GM19351 (cell line): ENCODE results near the gene C4A.
"Not testable (repeated sequence)": the region's sequence is repeated elsewhere in the genome, so short reads cannot be mapped to it uniquely, and the experiment has no call there.

Source experiments
- ATAC-seq: cut with Tn5 transposase; IDR thresholded peaks from one replicate; pipeline ENCODE4 v1.9.1; 2021; ENCODE audit warnings: mild to moderate bottlenecking, moderate library complexity; ENCODE audit not compliant: unreplicated experiment

Gene C4A

DNA sequence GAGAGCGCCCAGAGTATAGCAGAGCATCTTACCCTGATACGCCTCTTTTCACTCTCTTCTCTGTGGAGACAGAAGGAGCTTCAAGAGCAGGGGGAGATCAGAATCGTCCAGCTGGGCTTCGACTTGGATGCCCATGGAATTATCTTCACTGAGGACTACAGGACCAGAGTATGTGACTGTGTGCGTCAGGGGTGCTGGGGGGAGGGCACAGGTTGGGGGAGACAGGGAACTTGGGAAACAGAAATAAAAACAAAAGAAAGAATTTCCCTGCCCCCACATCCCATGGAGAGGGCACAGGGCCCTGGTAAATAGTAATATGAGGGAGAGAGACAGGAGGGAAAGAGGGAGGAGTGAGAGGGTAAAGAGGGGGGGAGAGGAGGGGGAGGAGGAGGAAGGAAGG, 3.0 kb upstream of the C4A start:
- no peak for ATAC-seq

DNA sequence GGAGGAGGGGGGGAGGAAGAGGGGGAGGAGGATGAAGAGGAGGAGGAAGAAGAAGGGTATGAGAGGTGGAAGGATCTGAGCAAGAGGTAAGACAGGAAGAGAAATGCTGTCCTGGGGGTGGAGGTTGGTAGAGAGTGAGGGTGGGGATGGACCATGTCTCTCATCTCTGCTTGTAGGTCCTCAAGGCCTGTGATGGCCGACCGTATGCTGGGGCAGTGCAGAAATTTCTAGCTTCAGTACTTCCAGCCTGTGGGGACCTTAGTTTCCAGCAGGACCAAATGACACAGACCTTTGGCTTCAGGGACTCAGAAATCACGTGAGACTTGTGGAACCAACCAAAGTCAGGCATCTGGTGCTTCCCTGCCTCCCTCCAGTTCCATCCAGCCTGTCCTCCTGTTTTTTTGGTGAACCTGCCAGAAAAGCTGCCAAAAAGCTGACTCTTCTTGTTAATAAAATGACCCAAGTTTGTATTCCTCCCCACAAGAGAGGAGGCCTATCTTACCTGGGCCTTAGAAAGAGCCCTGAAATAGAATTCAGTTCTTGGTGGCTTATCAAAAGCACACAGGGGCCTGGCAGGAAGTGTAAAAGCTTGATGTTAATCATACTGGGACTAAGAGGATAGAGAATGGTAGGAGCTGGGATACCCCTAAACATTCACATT, 2.5 kb upstream of the C4A start:
- no peak for ATAC-seq

DNA sequence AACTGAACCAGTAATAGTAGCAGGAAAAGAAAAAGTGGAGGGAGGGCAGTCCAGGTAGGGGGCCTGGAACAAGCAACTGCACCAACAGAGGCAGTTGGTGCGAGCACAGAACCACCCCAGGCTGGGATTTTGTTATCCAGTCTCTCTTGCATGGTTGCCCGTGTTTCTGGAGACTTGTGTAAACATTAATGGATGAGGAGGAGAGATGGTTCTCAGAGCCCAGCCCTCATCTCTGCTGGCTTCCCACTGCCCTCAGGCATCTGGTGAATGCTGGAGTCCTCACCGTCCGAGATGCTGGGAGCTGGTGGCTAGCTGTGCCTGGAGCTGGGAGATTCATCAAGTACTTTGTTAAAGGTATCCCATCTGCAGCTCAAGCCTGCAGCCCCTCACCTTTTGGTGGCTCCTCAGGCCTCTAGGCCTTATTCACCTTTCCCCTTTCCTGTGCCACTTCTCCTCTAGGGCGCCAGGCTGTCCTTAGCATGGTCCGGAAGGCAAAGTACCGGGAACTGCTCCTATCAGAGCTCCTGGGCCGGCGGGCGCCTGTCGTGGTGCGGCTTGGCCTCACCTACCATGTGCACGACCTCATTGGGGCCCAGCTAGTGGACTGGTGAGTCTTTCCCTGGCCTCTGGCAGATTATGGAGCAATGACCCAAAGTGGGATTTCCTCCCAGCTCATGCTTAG, 1.5 kb upstream of the C4A start:
- ATAC-seq = not testable (repeated sequence)

DNA sequence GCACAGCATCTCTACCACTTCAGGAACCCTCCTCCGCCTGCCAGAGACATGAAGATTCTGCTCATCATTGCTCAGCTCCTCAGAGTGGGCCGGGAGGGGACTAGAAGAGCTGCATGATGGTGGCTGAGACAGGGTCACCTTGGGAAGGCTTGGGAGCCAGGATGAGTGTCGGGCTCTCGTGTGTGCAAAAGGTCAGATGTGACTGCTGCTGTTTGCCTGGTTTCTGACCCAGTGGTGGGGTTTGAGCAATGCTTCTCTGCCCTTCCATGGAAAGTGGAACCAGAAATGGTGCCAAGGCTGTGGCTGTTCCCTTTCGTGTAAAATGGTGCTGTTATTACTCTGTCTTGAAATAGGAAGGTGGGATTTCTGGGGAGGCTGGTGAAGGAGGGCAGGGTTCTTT, 859 bp upstream of the C4A start:
- not testable (repeated sequence) for ATAC-seq

DNA sequence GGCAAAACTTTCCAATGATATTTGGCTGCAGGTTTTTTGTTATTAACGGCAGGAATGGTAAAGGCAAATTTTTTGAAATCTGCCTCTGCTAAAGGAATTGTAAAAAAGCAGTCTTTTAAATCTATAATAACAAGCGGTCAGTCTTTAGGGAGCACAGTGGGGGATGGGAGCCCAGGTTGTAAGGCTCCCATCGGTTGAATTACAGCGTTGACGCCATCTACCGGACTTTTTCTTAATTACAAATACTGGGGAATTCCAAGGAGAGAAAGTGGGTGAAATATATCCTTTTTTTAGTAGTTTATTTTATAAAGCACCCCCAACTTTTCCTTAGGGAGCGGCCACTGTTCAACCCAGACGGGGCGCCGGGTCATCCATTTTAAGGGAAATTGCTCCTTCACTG, 7.5 kb downstream of the C4A start:
- not testable (repeated sequence) for ATAC-seq

DNA sequence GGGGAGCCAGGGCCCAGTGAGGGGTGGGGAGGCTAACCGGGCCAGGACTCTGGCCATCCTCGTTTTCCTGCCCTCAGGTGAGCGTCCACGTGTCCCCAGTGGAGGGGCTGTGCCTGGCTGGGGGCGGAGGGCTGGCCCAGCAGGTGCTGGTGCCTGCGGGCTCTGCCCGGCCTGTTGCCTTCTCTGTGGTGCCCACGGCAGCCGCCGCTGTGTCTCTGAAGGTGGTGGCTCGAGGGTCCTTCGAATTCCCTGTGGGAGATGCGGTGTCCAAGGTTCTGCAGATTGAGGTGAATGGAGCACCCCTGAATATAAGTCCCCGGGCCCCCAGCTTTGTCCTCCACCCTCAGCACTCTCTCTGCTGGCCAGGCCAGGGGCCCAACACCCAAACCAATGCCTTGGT, 12.6 kb downstream of the C4A start:
- ATAC-seq = not testable (repeated sequence)

DNA sequence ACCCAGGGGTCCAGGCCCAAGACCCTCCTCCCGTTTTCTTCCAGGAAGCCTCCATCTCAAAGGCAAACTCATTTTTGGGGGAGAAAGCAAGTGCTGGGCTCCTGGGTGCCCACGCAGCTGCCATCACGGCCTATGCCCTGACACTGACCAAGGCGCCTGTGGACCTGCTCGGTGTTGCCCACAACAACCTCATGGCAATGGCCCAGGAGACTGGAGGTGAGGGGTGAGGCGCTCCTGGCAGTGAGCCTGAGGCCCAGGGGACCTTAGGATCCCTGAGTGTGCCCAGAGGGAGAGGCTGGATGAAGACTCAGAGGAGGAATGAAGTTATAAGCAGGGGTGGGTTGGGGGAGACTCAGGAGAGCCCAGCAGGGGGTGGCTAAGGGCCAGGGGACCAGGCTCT, 14.5 kb downstream of the C4A start:
- not testable (repeated sequence) for ATAC-seq

DNA sequence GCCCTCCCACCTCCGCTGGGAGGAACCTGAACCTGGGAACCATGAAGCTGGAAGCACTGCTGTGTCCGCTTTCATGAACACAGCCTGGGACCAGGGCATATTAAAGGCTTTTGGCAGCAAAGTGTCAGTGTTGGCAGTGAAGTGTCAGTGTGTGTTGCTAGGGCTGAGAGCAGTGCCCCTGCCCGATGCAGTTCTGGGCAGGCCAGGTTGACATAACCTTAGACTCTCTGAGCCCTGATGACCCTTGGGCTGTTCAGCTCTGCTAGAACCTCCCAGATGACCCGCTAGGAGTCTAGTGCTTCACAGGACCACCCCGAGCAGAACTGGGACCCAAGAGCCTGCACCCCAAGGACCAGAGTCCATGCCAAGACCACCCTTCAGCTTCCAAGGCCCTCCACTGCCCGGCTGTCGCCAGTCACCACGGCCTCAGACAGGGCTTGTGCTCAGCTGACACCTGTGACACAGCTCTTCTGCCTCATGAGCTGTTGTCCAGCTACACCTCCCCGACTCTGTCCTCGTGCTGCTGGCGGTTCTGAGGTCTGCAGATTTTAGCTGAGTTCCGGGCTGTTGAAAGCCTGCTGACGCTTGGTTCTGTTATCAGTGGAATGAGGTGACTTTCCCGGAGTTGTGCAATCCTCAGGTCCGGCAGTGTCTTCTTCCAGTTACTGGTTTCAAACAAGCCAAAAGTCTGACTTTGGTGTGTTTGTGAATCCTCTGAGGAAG, 20.9 kb downstream of the C4A start:
- ATAC-seq = not testable (repeated sequence)

DNA sequence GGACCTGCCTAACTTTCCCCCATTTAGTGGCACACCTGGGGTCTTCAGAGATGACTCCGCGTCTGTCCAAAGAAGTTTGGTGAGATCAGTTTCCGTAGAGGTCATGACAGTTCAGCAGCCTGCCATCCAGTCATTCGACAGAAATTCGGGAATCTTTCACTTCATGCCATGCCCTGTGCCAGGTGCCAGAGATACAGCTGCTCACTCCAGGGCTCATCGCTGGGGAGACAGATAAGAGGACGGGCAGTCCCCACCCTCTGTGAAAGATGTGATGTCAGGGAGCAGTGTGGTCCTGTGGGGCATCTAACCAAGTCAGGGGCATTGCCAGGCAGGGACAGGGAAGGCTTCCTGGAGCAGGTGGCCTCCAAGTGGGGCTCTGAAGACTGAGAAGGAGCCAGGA, 21.4 kb downstream of the C4A start:
- ATAC-seq = not testable (repeated sequence)

DNA sequence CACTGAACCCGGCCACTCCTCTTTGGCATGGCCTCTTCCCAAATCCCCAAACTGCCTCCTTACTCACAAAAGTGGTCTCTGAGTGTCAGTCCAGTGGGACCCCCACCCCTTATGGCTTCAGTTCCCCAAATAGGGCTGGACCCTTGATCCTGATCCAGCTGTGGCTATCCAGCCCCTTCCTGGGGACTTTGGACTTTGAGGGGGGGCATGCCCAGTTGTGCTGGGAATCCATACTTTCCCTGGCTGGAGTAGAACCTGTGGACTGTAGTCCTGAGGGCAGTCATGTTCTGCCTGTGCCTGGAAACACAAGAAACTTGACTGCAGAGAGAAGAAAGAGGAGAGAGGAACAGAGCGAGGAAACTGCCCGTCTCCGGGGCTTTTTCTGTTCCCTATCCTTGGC, 22.5 kb downstream of the C4A start:
- ATAC-seq = not testable (repeated sequence)

DNA sequence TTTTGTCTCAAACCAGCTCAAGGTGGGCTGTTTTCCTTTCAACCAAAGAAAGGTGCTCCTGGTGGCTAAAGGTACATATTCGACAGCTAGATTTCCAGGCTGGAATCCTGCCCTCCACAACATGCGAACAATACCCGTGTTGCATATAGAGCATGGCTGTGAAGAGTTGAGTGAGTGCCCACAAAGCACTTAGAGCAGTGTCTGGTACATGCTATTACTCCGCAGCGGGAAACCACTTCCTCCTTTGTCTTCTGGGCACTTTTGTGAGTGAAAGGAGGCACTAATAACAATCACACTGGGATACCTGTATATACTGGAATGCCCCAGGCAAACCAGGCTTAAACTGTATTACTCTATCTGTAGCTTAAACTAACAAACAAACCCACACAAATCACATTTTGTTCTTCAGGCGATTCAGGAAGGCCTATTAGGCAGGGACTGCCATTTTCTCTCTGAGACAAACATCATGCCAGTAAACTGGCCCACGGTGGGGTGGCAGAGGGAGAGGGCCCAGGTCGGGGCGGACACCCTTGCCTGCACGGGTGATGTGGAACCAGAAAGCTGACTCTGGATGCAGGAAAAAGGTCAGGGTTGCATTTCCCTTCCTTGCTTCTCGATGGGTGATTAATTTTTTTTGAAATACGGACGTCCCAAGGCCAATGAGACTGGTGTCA, 23.1 kb downstream of the C4A start:
- not testable (repeated sequence) for ATAC-seq

DNA sequence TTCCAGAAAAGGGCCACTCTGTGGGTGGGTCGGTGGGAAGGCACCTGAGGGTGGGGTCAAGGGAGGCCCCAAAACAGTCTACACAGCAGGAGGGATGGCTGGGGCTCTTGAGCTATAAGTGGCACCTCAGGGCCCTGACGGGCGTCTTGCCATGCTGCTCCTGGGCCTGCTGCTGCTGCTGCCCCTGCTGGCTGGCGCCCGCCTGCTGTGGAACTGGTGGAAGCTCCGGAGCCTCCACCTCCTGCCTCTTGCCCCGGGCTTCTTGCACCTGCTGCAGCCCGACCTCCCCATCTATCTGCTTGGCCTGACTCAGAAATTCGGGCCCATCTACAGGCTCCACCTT, 23.7 kb downstream of the C4A start:
- ATAC-seq = not testable (repeated sequence)

DNA sequence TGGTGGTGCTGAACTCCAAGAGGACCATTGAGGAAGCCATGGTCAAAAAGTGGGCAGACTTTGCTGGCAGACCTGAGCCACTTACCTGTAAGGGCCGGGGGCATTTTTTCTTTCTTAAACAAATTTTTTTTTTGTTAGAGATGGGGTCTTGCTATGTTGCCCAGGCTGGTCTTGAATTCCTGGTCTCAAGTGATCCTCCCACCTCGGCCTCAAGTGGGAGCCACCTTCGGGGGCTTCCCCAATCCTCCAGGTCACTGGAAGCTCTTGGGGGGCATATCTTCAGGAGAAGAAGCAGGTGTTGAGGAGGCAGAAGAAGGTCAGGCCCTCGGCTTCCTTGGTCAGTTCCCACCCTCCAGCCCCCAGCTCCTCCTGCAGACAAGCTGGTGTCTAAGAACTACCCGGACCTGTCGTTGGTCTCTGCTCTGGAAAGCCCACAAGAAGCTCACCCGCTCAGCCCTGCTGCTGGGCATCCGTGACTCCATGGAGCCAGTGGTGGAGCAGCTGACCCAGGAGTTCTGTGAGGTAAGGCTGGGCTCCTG, 24.2 kb downstream of the C4A start:
- ATAC-seq = not testable (repeated sequence)

DNA sequence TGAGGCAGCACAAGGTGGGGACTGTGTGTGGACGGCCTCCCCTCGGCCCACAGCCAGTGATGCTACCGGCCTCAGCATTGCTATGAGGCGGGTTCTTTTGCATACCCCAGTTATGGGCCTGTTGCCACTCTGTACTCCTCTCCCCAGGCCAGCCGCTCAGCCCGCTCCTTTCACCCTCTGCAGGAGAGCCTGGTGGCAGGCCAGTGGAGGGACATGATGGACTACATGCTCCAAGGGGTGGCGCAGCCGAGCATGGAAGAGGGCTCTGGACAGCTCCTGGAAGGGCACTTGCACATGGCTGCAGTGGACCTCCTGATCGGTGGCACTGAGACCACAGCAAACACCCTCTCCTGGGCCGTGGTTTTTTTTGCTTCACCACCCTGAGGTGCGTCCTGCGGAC, 25.2 kb downstream of the C4A start:
- ATAC-seq = not testable (repeated sequence)

DNA sequence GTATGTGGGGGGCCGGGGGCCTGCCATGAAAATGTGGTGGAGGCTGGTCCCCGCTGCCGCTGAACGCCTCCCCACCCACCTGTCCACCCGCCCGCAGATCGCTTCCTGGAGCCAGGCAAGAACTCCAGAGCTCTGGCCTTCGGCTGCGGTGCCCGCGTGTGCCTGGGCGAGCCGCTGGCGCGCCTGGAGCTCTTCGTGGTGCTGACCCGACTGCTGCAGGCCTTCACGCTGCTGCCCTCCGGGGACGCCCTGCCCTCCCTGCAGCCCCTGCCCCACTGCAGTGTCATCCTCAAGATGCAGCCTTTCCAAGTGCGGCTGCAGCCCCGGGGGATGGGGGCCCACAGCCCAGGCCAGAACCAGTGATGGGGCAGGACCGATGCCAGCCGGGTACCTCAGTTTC, 26.2 kb downstream of the C4A start:
- not testable (repeated sequence) for ATAC-seq

DNA sequence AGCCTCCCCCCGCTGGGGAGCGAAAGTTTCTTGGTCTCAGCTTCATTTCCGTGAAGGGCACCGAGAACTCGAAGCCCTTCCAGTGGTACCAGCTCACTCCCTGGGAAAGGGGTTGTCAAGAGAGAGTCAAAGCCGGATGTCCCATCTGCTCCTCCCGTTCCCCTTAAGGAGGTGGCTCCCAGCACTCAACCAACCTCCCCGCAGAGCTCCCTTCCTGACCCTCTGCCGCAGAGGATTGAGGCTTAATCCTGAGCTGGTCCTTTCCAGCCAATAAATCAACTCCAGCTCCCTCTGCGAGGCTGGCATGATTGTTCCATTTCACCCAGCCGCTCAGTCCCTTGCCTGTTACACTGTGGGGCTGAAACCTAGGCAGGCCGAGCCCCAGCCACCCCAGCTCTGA, 26.8 kb downstream of the C4A start:
- ATAC-seq = not testable (repeated sequence)

DNA sequence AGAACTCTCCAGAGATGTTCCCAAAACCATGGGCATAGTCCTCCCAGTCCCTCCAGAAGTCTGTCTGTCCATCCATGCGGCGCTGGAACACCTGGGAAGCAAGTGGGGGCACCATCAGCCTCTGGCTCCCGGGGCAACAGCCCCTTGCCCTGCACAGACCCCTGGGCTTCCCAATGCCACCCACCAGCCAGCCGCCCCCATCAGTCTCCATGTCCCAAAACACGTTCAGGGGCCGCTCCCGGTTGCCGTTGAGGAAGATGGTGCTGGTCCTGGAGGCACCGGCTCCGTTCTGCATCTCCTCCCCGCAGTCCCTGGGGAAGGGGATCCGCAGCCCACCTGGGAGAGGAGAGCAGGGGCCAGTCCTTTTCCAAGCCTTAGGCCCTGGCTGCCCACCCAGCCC, 27.7 kb downstream of the C4A start:
- not testable (repeated sequence) for ATAC-seq

DNA sequence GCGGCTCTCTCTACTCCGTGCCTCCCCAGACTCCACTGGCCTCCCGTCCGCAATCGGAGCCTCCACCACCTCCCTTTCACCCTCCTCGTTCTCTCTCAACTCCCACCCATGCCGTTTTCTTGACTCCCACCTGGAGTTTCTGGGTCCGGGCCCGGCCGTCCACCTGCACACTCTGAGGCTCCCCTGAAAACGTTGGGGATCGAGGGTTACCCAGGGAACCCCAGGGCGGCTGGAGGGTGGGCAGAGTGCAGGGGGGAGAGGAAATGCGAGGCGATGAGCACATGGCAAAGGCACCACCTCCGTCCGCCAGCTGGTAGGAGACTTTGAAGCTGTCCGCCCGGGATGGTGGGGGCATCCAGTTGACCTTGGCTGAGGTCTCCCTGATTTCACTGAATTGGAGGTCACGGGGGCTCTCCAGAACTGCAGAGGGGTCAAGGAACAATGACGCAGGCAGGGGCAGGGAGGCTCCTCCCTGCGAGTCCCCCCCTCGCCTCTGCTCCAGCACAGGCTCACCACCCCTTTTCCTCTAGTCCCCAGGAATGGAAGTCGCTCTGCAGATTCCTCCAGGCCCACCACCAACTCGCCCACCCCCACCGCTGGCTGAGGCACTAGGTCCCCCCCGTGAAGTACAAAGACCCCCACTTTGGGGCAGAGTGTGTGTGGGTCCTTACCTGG, 29.1 kb downstream of the C4A start:
- ATAC-seq = not testable (repeated sequence)

DNA sequence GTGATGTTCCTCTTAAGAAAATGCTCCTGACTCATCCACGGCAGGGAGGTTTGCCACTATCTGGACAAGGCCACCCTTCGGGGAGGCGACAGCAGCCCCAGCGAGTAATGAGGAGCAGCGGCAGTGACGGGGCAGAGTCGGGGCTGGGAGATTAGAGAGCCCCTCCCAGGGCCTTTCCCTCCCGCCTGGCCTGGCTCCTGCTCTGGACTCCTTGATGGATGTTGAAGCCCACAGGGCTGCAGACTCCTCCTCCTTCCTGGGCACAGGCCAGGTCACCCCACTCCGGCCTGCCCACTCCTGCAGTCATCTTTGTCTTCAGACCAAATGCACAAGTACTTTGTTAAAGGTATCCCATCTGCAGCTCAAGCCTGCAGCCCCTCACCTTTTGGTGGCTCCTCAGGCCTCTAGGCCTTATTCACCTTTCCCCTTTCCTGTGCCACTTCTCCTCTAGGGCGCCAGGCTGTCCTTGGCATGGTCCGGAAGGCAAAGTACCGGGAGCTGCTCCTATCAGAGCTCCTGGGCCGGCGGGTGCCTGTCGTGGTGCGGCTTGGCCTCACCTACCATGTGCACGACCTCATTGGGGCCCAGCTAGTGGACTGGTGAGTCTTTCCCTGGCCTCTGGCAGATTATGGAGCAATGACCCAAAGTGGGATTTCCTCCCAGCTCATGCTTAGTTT, 31.2 kb downstream of the C4A start:
- not testable (repeated sequence) for ATAC-seq

DNA sequence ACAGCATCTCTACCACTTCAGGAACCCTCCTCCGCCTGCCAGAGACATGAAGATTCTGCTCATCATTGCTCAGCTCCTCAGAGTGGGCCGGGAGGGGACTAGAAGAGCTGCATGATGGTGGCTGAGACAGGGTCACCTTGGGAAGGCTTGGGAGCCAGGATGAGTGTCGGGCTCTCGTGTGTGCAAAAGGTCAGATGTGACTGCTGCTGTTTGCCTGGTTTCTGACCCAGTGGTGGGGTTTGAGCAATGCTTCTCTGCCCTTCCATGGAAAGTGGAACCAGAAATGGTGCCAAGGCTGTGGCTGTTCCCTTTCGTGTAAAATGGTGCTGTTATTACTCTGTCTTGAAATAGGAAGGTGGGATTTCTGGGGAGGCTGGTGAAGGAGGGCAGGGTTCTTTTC, 31.9 kb downstream of the C4A start:
- not testable (repeated sequence) for ATAC-seq
